Measurements from ENCODE around the gene SUPV3L1. TPM values are rescaled to one million over a fixed set of nuclear protein-coding genes. Genes with fewer than 3 reads are reported as not detected.

SUPV3L1 gene
- total and polyA plus RNA-seq, 9 of the 15 experiments (the other 6 are each of a cell fraction or from before 2014, with no cell fraction given): 45.2 to 156 (median 92.6) TPM

- no peak for TF ChIP-seq ZNF512 (tag; IDR thresholded peaks at IDR 0.05)
- TF ChIP-seq GATAD2B (IDR thresholded peaks at IDR 0.05; ENCODE audit: borderline replicate concordance): no peak
These were observed 31.1 kb downstream of the SUPV3L1 start (continued) for GRCh38 chr10:69211104-69211503.

DNA sequence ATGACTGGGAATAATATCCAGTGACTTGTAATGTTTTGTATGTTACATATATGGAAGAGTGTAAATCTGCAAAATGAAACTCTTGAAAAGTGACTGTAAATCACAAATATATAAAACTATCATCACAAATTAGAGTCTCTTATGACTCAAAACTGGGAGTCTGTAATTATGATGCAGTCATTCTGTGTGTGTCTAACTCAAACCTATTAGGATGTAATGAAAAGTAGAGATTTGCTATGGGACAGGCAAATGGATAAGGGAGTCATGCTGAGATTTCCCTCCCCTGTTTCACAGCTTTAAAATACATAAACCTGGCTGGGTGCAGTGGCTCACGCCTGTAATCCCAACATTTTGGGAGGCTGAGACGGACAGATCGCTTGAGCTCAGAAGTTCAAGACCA lies 31.5 kb downstream of the SUPV3L1 start:
- no peak for TF ChIP-seq HMGN3 (IDR thresholded peaks at IDR 0.05; ENCODE audit: borderline replicate concordance, extremely low read depth, insufficient read length, low read depth, low read length)
- TF ChIP-seq RCOR1 (IDR thresholded peaks at IDR 0.05; ENCODE audit: borderline replicate concordance in 1 of 2, low read depth in 2 of 2, low read length in 2 of 2): peak in 1 of 2 experiments; percentile 67; a peak in 1 of 4 replicates
- peak; percentile 69 to 74 for TF ChIP-seq KDM1A (IDR thresholded peaks at IDR 0.05)
- no peak for TF ChIP-seq GMEB1 (CRISPR knock-in tag; IDR thresholded peaks at IDR 0.05)
- peak; percentile 77; the same call in 1 of the 2 replicates for TF ChIP-seq PHF21A (IDR thresholded peaks at IDR 0.05; ENCODE audit: borderline replicate concordance, low read depth)
- H3K27ac ChIP-seq (ENCODE audit: extremely low read depth, low read depth, low read length): no peak overlapping the region
- FAIRE-seq: no peak
- no peak for ATAC-seq
- H3K27me3 ChIP-seq (ENCODE audit: control insufficient read depth in 2 of 2, insufficient read depth in 2 of 2, low read length in 2 of 2): no peaks in the 10 kb centered on the region
- no peak overlapping the region for H3K4me2 ChIP-seq (ENCODE audit: insufficient read depth, low read length)
- H3K36me3 ChIP-seq (ENCODE audit: control insufficient read depth, insufficient read depth, low read length): peaks cover 31% of the 10 kb centered on the region
- H4K20me1 ChIP-seq (replicated peaks; ENCODE audit: control insufficient read depth, insufficient read depth, low read length): no peaks in the 10 kb centered on the region
- no TSS peak for BruUV-seq (replicated peaks)
- 63% methylated on average over 3 of the region's 3 CpGs for WGBS (ENCODE audit: insufficient coverage, low coverage, missing lambda C conversion rate)
- no peak overlapping the region for H3K9ac ChIP-seq (ENCODE audit: insufficient read depth in 1 of 2, low read depth in 2 of 2, low read length in 2 of 2)
- no peak overlapping the region for H3K4me3 ChIP-seq
- POLR2A ChIA-PET: interaction anchor here (0.6 to 12.6 kb wide), 7 partner anchors 15 to 1084 kb away, joined by 3 to 95 read pairs (median 3); partner anchors contain the start of genes DDX21, HK1 and SUPV3L1
- intact Hi-C loops (cut with micrococcal nuclease) (no loop called here), in situ Hi-C loops (cut with MboI) (no loop called here)
- peaks cover 3 to 47% of the 10 kb centered on the region in 2 experiments for H3K4me1 ChIP-seq (replicated peaks in 1 of 2; ENCODE audit: control insufficient read depth in 2 of 2, insufficient read depth in 2 of 2, low read length in 2 of 2)
- CTCF ChIA-PET (ENCODE audit: low intra/inter-chr PET ratio): no interaction called here
- no peak for DNase-seq (ENCODE audit: extremely low read depth in 1 of 4, low spot score in 3 of 4)
- H3K9me3 ChIP-seq (replicated peaks; ENCODE audit: control insufficient read depth, insufficient read depth, low read depth, low read length): no peaks in the 10 kb centered on the region
- H3K79me2 ChIP-seq (ENCODE audit: control insufficient read depth, insufficient read depth, low read length): no peaks in the 10 kb centered on the region
- H2AFZ ChIP-seq (ENCODE audit: low read depth, low read length): no peak overlapping the region
- H3K9me1 ChIP-seq (ENCODE audit: control insufficient read depth, insufficient read depth, low read length): no peaks in the 10 kb centered on the region

All from K562 (cell line).